CD4-positive, alpha-beta T cell (primary cell): ENCODE measurements around the gene ZKSCAN8. TPM values are rescaled to one million over a fixed set of nuclear protein-coding genes. Genes with fewer than 3 reads are reported as not detected.
A peak's percentile ranks its signal among the peaks of the same experiment; 100 is the strongest.
"Not testable (repeated sequence)": the region's sequence is repeated elsewhere in the genome, so short reads cannot be mapped to it uniquely, and the experiment has no call there.

ENCODE experiments used
- ATAC-seq: fragments of 200-7000 bp; cut with Tn5 transposase; one replicate; pipeline ENCODE4 v1.10.0; 2022; ENCODE audit warnings: mild to moderate bottlenecking; ENCODE audit not compliant: poor library complexity
- CTCF ChIA-PET: fragments of 350-600 bp; sonication (Branson Sonifier 250); formaldehyde crosslinking; loops from one replicate; lab custom pipeline; 2021; ENCODE audit warnings: antibody characterized with exemption, inconsistent platforms; lab: Charles Lee
- POLR2A ChIA-PET: fragments of 350-600 bp; sonication (Branson Sonifier 250); formaldehyde crosslinking; loops from one replicate; lab custom pipeline; 2021; ENCODE audit warnings: antibody characterized with exemption, inconsistent platforms; lab: Charles Lee
- DNase-seq, 14 experiments: peaks; one replicate each; pipeline ENCODE4 v3.0.0-alpha.2; 2013 to 2020; ENCODE audit warnings: mixed read lengths in 2 of 14
- H3K27ac ChIP-seq, 2 donors: one replicate each; pipeline versions ENCODE4 v1.5.1 to v1.7.0; 2013; ENCODE audit warnings: low read length in 2 of 2, low read depth in 1 of 2, mild to moderate bottlenecking in 1 of 2
- H3K27me3 ChIP-seq, 2 experiments: 1 replicate in 1 of 2; 2 replicates in 1 of 2; pipeline versions ENCODE4 v1.6.1 to v1.7.0; 2013; ENCODE audit warnings: low read length in 2 of 2, control low read depth in 1 of 2, mild to moderate bottlenecking in 1 of 2, moderate library complexity in 1 of 2; ENCODE audit not compliant: insufficient read depth in 2 of 2, control insufficient read depth in 1 of 2
- H3K36me3 ChIP-seq: one replicate; pipeline ENCODE4 v1.6.1; 2013; ENCODE audit warnings: low read length, control low read depth; ENCODE audit not compliant: insufficient read depth
- H3K4me1 ChIP-seq: one replicate; pipeline ENCODE4 v1.6.1; 2013; ENCODE audit warnings: low read length, control low read depth; ENCODE audit not compliant: insufficient read depth
- H3K4me3 ChIP-seq: one replicate; pipeline ENCODE4 v1.5.1; 2013; ENCODE audit warnings: mild to moderate bottlenecking, low read length, moderate library complexity
- H3K9me3 ChIP-seq, 2 experiments: 1 replicate in 1 of 2; 2 replicates in 1 of 2; pipeline versions ENCODE4 v1.6.1 to v1.7.0; 2013; ENCODE audit warnings: low read length in 2 of 2, mild to moderate bottlenecking in 2 of 2, control low read depth in 1 of 2, moderate library complexity in 1 of 2; ENCODE audit not compliant: control insufficient read depth in 1 of 2, insufficient read depth in 1 of 2
- H3K27ac Mint-ChIP-seq: one replicate; pipeline ENCODE4 v1.8.0; 2020; ENCODE audit warnings: mixed read lengths
- H3K27me3 Mint-ChIP-seq: one replicate; pipeline ENCODE4 v1.8.0; 2021; ENCODE audit warnings: mixed read lengths
- H3K36me3 Mint-ChIP-seq: one replicate; pipeline ENCODE4 v1.8.0; 2021; ENCODE audit warnings: low read depth, mixed read lengths
- H3K4me1 Mint-ChIP-seq: one replicate; pipeline ENCODE4 v1.8.0; 2021; ENCODE audit warnings: low read depth, mixed read lengths
- H3K4me3 Mint-ChIP-seq: one replicate; pipeline ENCODE4 v1.8.0; 2020; ENCODE audit warnings: mild to moderate bottlenecking, mixed read lengths
- H3K9me3 Mint-ChIP-seq: one replicate; pipeline ENCODE4 v1.8.0; 2020; ENCODE audit warnings: mixed read lengths
- intact Hi-C, 2 experiments: fragments of 100-400 bp; cut with DNase I in 1 of 2; cut with micrococcal nuclease in 1 of 2; formaldehyde crosslinking; loops; one replicate each; pipeline versions ENCODE4 v1.15.1 to v1.9.0; 2023 to 2025; cut with DNase I, micrococcal nuclease
- total RNA-seq, 174 experiments: library from RNA in 2 of 174; stranded (reverse) in 2 of 174; gene quantifications; one replicate each; pipeline ENCODE4 v1.2.3 and lab custom pipeline; 2021 to 2026
- TF ChIP-seq, protein P1 (sequence below): fragments of 200-600 bp; IDR thresholded peaks from one replicate; pipeline ENCODE4 v1.8.0; 2022; ENCODE audit warnings: antibody characterized with exemption, mild to moderate bottlenecking

The ZKSCAN8 gene
- total RNA-seq, 2 experiments from 2014 or later = 23.2 to 25.1 TPM

DNA sequence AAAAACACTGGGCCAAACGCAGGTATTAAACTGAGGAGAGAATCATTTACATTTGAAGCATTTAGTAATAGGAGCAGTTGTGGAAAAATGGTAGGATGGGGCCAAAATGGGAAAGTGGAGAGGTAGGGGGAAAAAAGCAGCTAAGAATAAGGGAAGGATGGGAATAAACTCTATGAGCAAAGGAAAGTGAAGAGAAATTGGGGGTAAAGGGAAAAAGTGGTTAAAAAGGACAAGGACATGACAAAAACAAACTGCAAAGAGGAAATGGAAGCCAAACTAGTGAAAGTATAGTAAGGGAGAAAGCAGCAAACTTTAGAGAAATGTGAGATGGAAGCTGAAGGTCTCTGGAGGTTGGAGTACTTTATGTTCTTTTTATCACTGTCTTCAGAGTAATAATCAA lies 23.5 kb upstream of the ZKSCAN8 start:
- TF ChIP-seq, protein P1, sequence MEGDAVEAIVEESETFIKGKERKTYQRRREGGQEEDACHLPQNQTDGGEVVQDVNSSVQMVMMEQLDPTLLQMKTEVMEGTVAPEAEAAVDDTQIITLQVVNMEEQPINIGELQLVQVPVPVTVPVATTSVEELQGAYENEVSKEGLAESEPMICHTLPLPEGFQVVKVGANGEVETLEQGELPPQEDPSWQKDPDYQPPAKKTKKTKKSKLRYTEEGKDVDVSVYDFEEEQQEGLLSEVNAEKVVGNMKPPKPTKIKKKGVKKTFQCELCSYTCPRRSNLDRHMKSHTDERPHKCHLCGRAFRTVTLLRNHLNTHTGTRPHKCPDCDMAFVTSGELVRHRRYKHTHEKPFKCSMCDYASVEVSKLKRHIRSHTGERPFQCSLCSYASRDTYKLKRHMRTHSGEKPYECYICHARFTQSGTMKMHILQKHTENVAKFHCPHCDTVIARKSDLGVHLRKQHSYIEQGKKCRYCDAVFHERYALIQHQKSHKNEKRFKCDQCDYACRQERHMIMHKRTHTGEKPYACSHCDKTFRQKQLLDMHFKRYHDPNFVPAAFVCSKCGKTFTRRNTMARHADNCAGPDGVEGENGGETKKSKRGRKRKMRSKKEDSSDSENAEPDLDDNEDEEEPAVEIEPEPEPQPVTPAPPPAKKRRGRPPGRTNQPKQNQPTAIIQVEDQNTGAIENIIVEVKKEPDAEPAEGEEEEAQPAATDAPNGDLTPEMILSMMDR = no peak
- no peaks in the 10 kb centered on the region for H3K9me3 Mint-ChIP-seq
- no peak for ATAC-seq

DNA sequence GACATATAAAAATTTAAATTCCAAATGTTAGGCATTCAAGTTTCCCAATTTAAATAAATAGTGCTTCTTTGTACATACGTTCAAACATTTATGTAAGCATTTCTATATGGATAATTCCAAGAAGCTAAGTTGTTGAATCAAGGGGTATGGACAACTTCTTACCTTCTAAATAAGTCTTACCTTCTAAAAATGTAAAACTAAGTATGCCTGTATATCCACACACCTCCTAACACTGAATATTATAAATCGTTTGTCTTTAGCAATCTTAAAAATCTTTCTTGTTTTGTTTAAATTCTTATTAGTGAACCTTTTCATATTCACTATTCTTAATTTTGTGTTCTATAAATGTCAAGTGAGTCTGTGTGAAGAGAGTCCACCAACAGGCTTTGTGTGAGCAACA lies 19.8 kb upstream of the ZKSCAN8 start:
- no peaks in the 10 kb centered on the region for H3K9me3 Mint-ChIP-seq
- no peak overlapping the region for H3K27ac Mint-ChIP-seq
- TF ChIP-seq, protein P1 = no peak
- ChIA-PET CTCF (no interaction called here), POLR2A (no interaction called here)
- Histone ChIP-seq H3K36me3 (peaks cover 33% of the 10 kb centered on the region), H3K4me3 (no peak overlapping the region), H3K9me3 (no peaks in the 10 kb centered on the region), H3K4me1 (peaks cover 19% of the 10 kb centered on the region), H3K27me3 (no peaks in the 10 kb centered on the region), H3K27ac (no peak overlapping the region)
- DNase-seq (no peak), ATAC-seq (no peak)
- H3K4me1 Mint-ChIP-seq = peaks cover 36% of the 10 kb centered on the region
- no peaks in the 10 kb centered on the region for H3K27me3 Mint-ChIP-seq
- intact Hi-C loops = no loop called here
- peak overlapping the region; percentile 1 for H3K4me3 Mint-ChIP-seq
- peaks cover 55% of the 10 kb centered on the region for H3K36me3 Mint-ChIP-seq

More for the DNA sequence above, 23.5 kb upstream of the ZKSCAN8 start:
- intact Hi-C loops = no loop called here
- Mint-ChIP-seq H3K27ac (no peak overlapping the region), H3K4me1 (peaks cover 3% of the 10 kb centered on the region), H3K27me3 (no peaks in the 10 kb centered on the region), H3K4me3 (no peak overlapping the region), H3K36me3 (peaks cover 55% of the 10 kb centered on the region)
- no peak for DNase-seq
- no peaks in the 10 kb centered on the region for H3K9me3 ChIP-seq
- H3K4me3 ChIP-seq = no peak overlapping the region
- ChIA-PET CTCF (interaction anchor here (1.0 kb wide), 1 partner anchor 23 kb away, joined by 3 read pairs; the partner anchor contains the start of gene ZKSCAN8), POLR2A (interaction anchor here (0.6 kb wide), 1 partner anchor 19 kb away, joined by 3 read pairs; no protein-coding TSS in a partner anchor)
- no peaks in the 10 kb centered on the region for H3K4me1 ChIP-seq
- H3K27me3 ChIP-seq = no peaks in the 10 kb centered on the region
- no peak overlapping the region for H3K27ac ChIP-seq
- peaks cover 54% of the 10 kb centered on the region for H3K36me3 ChIP-seq

DNA sequence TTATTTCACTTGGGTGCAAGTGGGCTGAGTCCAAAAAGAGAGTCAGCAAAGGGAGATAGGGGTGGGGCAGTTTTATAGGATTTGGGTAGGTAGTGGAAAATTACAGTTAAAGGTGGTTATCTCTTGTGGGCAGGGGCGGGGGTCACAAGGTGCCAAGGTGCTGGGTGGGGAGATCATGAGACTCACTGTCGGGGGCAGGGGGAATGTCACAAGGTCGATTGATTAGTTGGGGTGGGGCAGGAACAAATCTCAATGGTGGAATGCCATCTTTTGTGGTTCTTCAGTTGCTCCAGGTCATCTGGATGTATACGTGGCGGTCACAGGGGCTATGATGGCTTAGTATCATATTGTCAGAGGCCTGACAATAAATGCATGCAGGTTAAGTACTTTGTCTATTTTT lies 19.4 kb upstream of the ZKSCAN8 start:
- H3K4me3 ChIP-seq, DNase-seq, H3K27me3 Mint-ChIP-seq, ATAC-seq, H3K27ac Mint-ChIP-seq, intact Hi-C loops, H3K9me3 Mint-ChIP-seq, H3K9me3 ChIP-seq, H3K27me3 ChIP-seq, H3K27ac ChIP-seq: not testable (repeated sequence)
- peaks cover 39% of the 10 kb centered on the region for H3K4me1 Mint-ChIP-seq
- Histone ChIP-seq H3K36me3 (peaks cover 35% of the 10 kb centered on the region), H3K4me1 (peaks cover 20% of the 10 kb centered on the region)
- ChIA-PET CTCF (interaction anchor here (1.1 kb wide), 1 partner anchor 18 kb away, joined by 4 read pairs; no protein-coding TSS in a partner anchor), POLR2A (interaction anchor here (1.3 kb wide), 1 partner anchor 15 kb away, joined by 5 read pairs; no protein-coding TSS in a partner anchor)
- peaks cover 55% of the 10 kb centered on the region for H3K36me3 Mint-ChIP-seq
- H3K4me3 Mint-ChIP-seq = peak overlapping the region; percentile 1
